Choroid plexus epithelial cell (primary cell): ENCODE measurements around the gene MADCAM1.

Source experiments
- DNase-seq: peaks from one replicate; pipeline ENCODE4 v3.0.0-alpha.2; 2010; ENCODE audit warnings: low read depth
- H3K4me3 ChIP-seq: 2 replicates; pipeline ENCODE4 v1.5.1; 2011; ENCODE audit warnings: low read depth, mild to moderate bottlenecking, control low read depth, low read length, moderate library complexity
- TF ChIP-seq, protein P1 (sequence below): conservative IDR thresholded peaks from 2 replicates; pipeline ENCODE4 v1.5.1; 2011; ENCODE audit warnings: low read depth, mild to moderate bottlenecking, control low read depth, inconsistent platforms, low read length, moderate library complexity

The MADCAM1 gene

GRCh38 chr19:506404-507285, 10.4 kb downstream of the MADCAM1 start:
- H3K4me3 ChIP-seq, result peak overlapping the region; percentile 95
- TF ChIP-seq, protein P1, sequence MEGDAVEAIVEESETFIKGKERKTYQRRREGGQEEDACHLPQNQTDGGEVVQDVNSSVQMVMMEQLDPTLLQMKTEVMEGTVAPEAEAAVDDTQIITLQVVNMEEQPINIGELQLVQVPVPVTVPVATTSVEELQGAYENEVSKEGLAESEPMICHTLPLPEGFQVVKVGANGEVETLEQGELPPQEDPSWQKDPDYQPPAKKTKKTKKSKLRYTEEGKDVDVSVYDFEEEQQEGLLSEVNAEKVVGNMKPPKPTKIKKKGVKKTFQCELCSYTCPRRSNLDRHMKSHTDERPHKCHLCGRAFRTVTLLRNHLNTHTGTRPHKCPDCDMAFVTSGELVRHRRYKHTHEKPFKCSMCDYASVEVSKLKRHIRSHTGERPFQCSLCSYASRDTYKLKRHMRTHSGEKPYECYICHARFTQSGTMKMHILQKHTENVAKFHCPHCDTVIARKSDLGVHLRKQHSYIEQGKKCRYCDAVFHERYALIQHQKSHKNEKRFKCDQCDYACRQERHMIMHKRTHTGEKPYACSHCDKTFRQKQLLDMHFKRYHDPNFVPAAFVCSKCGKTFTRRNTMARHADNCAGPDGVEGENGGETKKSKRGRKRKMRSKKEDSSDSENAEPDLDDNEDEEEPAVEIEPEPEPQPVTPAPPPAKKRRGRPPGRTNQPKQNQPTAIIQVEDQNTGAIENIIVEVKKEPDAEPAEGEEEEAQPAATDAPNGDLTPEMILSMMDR, result peak; percentile 93
- DNase-seq, result peak; percentile 100

DNA sequence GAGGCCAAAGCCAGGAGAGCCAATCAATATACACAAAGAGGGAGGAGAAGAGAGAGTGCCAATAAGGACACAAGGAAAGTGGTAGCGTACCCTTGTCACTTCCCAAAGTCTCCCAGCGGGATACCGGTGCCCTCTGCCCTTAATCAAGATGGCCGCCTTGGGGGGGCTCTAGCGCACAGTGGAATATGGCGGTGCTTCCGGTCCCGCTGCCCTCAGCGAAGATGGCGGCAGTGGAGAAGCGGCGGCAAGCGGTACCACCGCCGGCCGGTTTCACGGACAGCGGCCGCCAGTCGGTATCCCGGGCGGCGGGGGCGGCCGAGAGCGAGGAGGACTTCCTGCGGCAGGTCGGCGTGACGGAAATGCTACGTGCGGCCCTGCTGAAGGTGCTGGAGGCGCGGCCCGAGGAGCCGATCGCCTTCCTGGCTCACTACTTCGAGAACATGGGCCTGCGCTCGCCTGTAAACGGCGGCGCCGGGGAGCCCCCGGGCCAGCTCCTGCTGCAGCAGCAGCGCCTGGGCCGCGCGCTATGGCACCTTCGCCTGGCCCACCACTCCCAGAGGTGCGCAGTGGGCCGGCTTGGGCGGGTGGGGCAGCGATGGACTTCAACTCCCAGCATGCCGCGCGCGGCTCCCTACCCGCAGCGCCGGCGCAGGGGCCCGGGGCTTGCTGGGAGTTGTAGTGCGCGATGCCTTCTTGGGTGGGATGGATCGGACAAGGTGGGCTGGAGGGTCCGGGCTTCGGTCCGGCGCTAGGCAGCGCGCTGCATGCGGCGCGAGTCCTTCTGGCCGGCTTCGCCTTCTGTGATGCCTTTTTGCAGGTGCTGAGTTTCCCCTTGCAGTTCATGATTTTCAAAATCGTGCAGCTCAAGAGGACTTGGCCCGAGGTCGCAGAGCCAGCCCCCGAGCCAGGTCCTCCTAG, 11.3 kb downstream of the MADCAM1 start, which contains the start of gene TPGS1:
Gene TPGS1 (plus strand): TSS at position 212 of the 918 bp plus-strand sequence. CDS start 10 bp downstream, at position 222.
- TF ChIP-seq, protein P1, result no peak
- H3K4me3 ChIP-seq, result peak within 1 kb of the TSS; percentile 95
- DNase-seq, result peak; percentile 80

DNA sequence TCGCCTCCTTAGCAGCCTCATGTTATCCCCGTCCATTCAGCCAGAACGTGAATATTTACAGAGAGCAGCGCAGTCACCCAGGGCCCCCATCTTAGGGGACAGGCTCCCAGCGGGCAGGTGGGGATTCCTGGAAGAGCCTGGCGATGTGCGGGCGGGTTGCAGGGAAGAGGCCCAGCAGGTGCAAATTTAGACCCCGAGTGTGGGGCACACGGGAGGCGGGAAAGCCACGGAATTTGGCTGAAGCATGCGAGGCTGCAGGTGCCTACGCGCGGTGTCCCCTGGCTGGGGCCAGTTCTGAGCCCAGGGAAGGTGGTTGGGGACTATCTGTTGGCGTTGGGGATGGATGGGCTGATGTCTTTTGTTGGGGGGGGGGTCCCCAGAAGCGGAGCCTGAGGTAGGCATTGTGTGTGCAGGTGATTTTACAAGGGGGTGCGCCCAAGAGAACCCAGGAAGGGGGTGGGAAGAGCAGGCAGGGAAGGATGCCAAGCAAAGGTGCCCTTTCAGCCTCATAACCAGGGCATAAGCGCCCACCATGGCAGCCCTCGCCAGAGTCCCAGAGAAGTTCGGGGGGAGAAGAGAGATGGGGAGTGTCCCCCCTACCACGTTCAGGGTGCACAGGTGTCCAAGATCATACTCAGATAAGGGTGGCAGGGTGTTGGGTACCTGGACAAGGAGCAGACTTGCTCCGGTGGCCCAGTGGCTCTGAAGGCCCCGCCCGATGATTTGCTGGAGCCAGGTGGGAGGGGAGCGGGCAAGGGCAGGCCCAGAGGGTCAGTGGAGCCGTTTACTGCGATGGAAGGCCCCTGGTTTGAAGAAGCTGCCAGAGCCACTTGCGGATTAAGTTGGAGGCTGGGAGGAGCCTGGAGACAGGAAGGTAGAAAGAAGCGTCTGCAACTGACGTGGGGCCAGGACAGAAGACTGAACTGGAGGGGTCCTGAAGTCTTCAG, 12.2 kb downstream of the MADCAM1 start:
- no peak for DNase-seq
- H3K4me3 ChIP-seq, result peak overlapping the region; percentile 95
- TF ChIP-seq, protein P1, result no peak

GRCh38 chr19:510606-511100, 14.4 kb downstream of the MADCAM1 start:
- DNase-seq, result peak; percentile 92
- peak overlapping the region; percentile 40 for H3K4me3 ChIP-seq
- TF ChIP-seq, protein P1, result peak; percentile 98

- H3K4me3 ChIP-seq, result peak overlapping the region; percentile 40
- peak; percentile 73 for DNase-seq
- TF ChIP-seq, protein P1, result no peak
Measured at GRCh38 chr19:511101-511851, 15.0 kb downstream of the MADCAM1 start.
